Skeletal muscle tissue (tissue), 4 donors: ENCODE results near the gene R3HDM4. TPM values are rescaled to one million over a fixed set of nuclear protein-coding genes. Genes with fewer than 3 reads are reported as not detected.

Experiments used
- H3K27ac ChIP-seq: one replicate; pipeline ENCODE4 v1.7.0; 2013; ENCODE audit warnings: mild to moderate bottlenecking, low read depth, low read length, inconsistent platforms
- H3K27me3 ChIP-seq, 3 donors: one replicate each; pipeline ENCODE4 v1.7.0; 2013; ENCODE audit warnings: low read length in 3 of 3; ENCODE audit not compliant: control insufficient read depth in 3 of 3, insufficient read depth in 3 of 3
- H3K36me3 ChIP-seq, 3 donors: one replicate each; pipeline ENCODE4 v1.7.0; 2013; ENCODE audit warnings: low read length in 3 of 3; ENCODE audit not compliant: control insufficient read depth in 3 of 3, insufficient read depth in 3 of 3
- H3K4me1 ChIP-seq, 3 donors: one replicate each; pipeline ENCODE4 v1.7.0; 2013; ENCODE audit warnings: low read length in 3 of 3, mild to moderate bottlenecking in 3 of 3; ENCODE audit not compliant: control insufficient read depth in 3 of 3, insufficient read depth in 3 of 3
- H3K4me3 ChIP-seq, 3 donors: one replicate each; pipeline ENCODE4 v1.7.0; 2013; ENCODE audit warnings: low read length in 3 of 3
- H3K9ac ChIP-seq, 3 donors: one replicate each; pipeline ENCODE4 v1.7.0; 2013; ENCODE audit warnings: low read length in 3 of 3, mild to moderate bottlenecking in 3 of 3, moderate library complexity in 2 of 3, low read depth in 1 of 3
- H3K9me3 ChIP-seq, 3 donors: one replicate each; pipeline ENCODE4 v1.7.0; 2013; ENCODE audit warnings: low read length in 3 of 3; ENCODE audit not compliant: control insufficient read depth in 3 of 3
- total RNA-seq: library from RNA; depleted of rRNA; stranded (reverse); fragments of >200 nt; gene quantifications from one replicate; pipeline ENCODE4 v1.2.3, GENCODE V29; 2014
- donor health status: Osteomylitis.

The R3HDM4 gene
- total RNA-seq, 1 donor from 2014 or later: 30.8 TPM

DNA sequence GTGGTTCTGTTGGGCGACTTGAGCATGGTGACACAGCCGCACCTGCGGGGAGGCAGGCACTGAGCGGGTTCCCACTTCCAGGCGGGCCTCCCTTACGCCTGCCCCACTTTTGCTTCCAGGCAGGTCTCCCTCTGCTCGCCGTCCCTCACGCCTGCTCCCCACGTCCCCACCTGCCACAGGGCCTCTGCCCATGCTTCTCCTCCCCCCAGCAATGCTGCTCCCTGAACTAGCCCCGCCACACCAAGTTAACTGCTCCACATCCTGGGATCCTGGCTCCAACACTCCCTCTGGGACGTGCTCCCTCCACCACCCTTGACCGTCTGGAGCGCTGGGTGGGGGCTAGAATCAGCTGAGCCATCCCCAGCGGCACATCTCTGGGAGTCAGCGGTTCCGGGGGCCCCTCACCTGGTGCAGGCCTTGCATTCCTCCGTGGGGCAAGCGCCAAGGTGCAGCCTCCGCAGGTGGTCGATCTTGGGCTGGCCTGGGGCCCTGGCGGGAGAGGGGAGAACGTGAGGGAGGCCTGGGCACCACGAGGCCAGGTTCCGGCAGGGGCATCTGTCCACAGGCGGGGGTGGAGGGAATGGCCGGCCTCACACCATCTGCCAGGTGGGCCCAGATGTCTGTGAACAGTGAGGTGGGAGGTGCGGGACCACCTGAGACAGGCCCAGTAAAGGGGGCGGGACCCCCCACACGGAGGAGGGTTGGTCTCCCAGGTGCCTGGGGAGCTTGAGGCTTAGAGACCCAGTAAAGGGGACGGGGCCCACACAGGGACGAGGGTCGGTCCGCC is 44.4 kb downstream of the R3HDM4 start:
- Histone ChIP-seq H3K36me3 (peaks cover 17 to 33% (median 26%) of the 10 kb centered on the region in 3 donors), H3K4me1 (peaks cover 4 to 9% (median 5%) of the 10 kb centered on the region in 3 donors), H3K9me3 (no peaks in the 10 kb centered on the region), H3K9ac (no peak overlapping the region), H3K27me3 (no peaks in the 10 kb centered on the region), H3K4me3 (no peak overlapping the region), H3K27ac (peak overlapping the region; percentile 64)

GRCh38 chr19:867855-868457 is 45.1 kb downstream of the R3HDM4 start:
- Histone ChIP-seq H3K36me3 (peaks cover 17 to 33% (median 22%) of the 10 kb centered on the region in 3 donors), H3K9me3 (no peaks in the 10 kb centered on the region), H3K4me1 (peaks cover 4 to 12% (median 5%) of the 10 kb centered on the region in 3 donors), H3K4me3 (no peak overlapping the region), H3K27me3 (peaks cover 0 to 4% (median 3%) of the 10 kb centered on the region in 3 donors), H3K27ac (no peak overlapping the region), H3K9ac (no peak overlapping the region)

DNA sequence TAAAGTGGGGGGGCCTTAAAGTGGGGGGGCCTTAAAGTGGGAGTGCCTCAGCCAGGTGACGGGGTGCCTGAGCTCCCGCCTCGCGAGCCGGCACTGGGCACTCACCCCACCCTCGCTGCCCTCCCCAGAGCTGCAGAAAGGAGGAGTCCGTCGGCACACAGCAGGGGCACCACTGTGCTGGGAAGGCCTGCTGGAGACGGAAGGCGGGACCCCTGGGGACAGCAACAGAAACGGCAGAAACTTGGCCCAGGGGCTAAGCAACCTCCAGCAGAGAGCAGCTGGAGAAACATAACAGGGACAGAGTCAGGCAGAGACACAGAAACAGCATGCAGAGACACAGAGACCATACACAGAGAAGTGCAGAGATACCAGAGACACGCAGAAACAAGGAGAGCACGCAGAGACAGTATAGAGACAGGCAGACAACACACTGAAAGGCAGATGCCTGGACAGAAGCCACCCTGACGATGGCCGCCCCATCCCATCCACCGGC is 45.7 kb downstream of the R3HDM4 start:
- Histone ChIP-seq H3K27ac (no peak overlapping the region), H3K9ac (no peak overlapping the region), H3K27me3 (peaks cover 0 to 6% (median 6%) of the 10 kb centered on the region in 3 donors), H3K36me3 (peaks cover 17 to 33% (median 22%) of the 10 kb centered on the region in 3 donors), H3K4me1 (peaks cover 4 to 13% (median 5%) of the 10 kb centered on the region in 3 donors), H3K9me3 (no peaks in the 10 kb centered on the region), H3K4me3 (no peak overlapping the region)

DNA sequence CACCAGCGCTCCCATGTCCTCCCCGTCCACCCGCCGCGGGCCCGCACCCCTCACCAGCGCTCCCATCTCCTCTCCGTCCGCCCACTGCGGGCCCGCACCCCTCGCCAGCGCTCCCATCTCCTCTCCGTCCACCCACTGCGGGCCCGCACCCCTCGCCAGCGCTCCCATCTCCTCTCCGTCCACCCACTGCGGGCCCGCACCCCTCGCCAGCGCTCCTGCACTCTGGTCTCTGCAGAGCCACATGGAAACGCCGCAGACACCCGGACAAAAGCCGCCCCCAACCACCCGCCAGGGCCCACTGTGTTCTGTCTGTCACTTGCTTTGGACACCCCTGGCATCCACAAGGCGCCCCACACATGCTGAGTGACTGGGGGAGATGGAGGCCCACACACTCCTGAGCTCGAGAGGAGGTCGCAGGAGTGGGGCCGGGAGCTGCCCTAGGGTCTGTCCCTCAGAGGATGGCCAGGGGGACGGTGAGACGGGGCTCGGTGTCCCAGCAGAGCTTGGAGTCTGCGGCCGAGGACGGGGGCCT is 46.2 kb downstream of the R3HDM4 start:
- H3K36me3 ChIP-seq: peaks cover 17 to 33% (median 18%) of the 10 kb centered on the region in 3 donors
- H3K4me1 ChIP-seq: peaks cover under 1 to 13% (median 5%) of the 10 kb centered on the region in 3 donors
- H3K9me3 ChIP-seq: no peaks in the 10 kb centered on the region
- H3K4me3 ChIP-seq: no peak overlapping the region
- peaks cover 0 to 6% (median 6%) of the 10 kb centered on the region in 3 donors for H3K27me3 ChIP-seq
- H3K27ac ChIP-seq: no peak overlapping the region
- H3K9ac ChIP-seq: no peak overlapping the region

GRCh38 chr19:863315-863620 is 49.8 kb downstream of the R3HDM4 start:
- H3K27me3 ChIP-seq: peaks cover 15 to 34% (median 24%) of the 10 kb centered on the region in 3 donors
- H3K4me1 ChIP-seq: peaks cover 0 to 7% (median 7%) of the 10 kb centered on the region in 3 donors
- H3K9me3 ChIP-seq: no peaks in the 10 kb centered on the region
- peaks cover 8 to 11% (median 9%) of the 10 kb centered on the region in 3 donors for H3K36me3 ChIP-seq
- no peak overlapping the region for H3K9ac ChIP-seq
- H3K27ac ChIP-seq: no peak overlapping the region
- no peak overlapping the region for H3K4me3 ChIP-seq

DNA sequence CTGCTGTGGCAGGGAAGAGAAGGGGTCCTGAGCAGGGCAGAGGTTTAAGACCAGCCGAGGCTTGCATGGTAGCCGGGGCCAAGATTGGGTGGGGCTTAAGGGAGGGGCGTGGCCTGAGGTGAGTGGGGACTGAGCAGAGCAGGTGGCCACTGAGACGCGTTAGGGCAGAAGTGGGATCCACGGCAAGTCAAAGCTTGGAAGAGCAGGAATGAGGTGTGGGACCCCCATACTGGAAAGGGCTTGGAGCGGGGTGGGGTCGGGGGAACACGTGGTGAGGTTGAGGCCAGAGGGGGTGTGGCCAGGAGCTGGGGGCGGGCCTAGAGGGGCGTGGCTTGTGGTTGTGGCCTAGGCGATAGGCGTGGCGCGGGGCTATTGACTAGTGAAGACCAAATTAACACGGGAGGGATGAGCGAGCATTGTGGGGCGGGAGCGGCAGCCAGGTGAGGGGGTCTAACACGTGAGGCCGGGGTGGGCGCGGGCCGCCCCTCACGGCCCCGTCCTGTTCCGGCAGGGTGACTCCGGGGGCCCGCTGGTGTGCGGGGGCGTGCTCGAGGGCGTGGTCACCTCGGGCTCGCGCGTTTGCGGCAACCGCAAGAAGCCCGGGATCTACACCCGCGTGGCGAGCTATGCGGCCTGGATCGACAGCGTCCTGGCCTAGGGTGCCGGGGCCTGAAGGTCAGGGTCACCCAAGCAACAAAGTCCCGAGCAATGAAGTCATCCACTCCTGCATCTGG is 50.3 kb downstream of the R3HDM4 start:
- no peaks in the 10 kb centered on the region for H3K9me3 ChIP-seq
- peaks cover 0 to 7% (median 7%) of the 10 kb centered on the region in 3 donors for H3K4me1 ChIP-seq
- no peak overlapping the region for H3K27ac ChIP-seq
- H3K27me3 ChIP-seq: peaks cover 15 to 36% (median 25%) of the 10 kb centered on the region in 3 donors
- peaks cover 3 to 6% (median 5%) of the 10 kb centered on the region in 3 donors for H3K36me3 ChIP-seq
- no peak overlapping the region for H3K4me3 ChIP-seq
- no peak overlapping the region for H3K9ac ChIP-seq

DNA sequence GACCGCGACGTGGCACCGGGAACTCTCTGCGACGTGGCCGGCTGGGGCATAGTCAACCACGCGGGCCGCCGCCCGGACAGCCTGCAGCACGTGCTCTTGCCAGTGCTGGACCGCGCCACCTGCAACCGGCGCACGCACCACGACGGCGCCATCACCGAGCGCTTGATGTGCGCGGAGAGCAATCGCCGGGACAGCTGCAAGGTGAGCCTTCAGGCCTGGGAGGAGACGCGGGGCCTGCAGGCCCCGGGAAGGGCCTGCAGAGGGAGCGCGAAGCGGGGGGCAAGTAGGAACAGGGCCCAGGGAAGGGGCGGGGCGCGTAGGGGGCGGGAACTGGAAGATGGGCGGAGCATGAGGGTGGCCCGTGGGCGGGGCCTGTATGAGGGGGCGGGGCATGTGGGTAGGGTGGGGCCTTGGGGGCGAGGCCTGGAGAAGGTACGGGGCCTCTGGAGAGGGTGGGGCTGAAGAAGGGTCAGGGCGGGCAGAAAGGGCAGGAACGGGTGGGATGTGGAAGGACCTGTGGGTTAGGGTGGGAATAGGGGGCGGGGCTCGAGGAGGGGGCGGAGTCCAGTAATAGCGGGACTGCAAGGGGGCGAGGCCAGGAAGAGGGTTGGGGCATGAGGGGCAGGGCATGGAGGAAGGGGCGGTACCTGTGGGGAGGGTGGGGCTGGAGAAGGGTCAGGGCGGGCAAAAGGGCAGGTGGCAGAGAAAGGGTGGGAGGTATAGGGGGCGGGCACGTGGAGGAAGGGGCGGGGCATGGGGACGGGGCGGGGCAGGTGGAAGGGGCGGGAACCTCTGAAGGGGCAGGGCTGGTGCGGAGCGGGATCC is 51.1 kb downstream of the R3HDM4 start:
- H3K27me3 ChIP-seq: peaks cover 15 to 36% (median 25%) of the 10 kb centered on the region in 3 donors
- no peak overlapping the region for H3K4me3 ChIP-seq

GRCh38 chr19:861141-861755 is 51.8 kb downstream of the R3HDM4 start:
- H3K4me3 ChIP-seq: no peak overlapping the region

More for the DNA sequence above, 51.1 kb downstream of the R3HDM4 start:
- Histone ChIP-seq H3K4me1 (peaks cover 0 to 7% (median 7%) of the 10 kb centered on the region in 3 donors), H3K36me3 (no peaks in the 10 kb centered on the region), H3K9ac (no peak overlapping the region), H3K9me3 (no peaks in the 10 kb centered on the region), H3K27ac (no peak overlapping the region)

More at GRCh38 chr19:861141-861755, 51.8 kb downstream of the R3HDM4 start:
- Histone ChIP-seq H3K4me1 (peaks cover 0 to 7% (median 7%) of the 10 kb centered on the region in 3 donors), H3K27ac (no peak overlapping the region), H3K9me3 (no peaks in the 10 kb centered on the region), H3K9ac (no peak overlapping the region), H3K27me3 (peaks cover 15 to 36% (median 25%) of the 10 kb centered on the region in 3 donors), H3K36me3 (no peaks in the 10 kb centered on the region)
